Neural progenitor cell (in vitro differentiated cells): ENCODE results near the gene TLE6.

Experiments used
- CTCF ChIP-seq: fragments of 200-600 bp; sonication (generic); IDR thresholded peaks from 2 replicates; pipeline ENCODE4 v1.5.1; 2017; ENCODE audit warnings: antibody characterized with exemption, mild to moderate bottlenecking
- EZH2 ChIP-seq: fragments of 200-600 bp; sonication (generic); IDR thresholded peaks from 2 replicates; pipeline ENCODE4 v1.6.1; 2017; ENCODE audit warnings: antibody characterized with exemption, mild to moderate bottlenecking, moderate library complexity

GRCh38 chr19:3019211-3019854 is 42.0 kb downstream of the TLE6 start:
- TF ChIP-seq CTCF (no peak), EZH2 (no peak)
